Measurements from ENCODE around the gene ASPHD2.
"Not testable (repeated sequence)": the region's sequence is repeated elsewhere in the genome, so short reads cannot be mapped to it uniquely, and the experiment has no call there.

The ASPHD2 gene

GRCh38 chr22:26437694-26438392 lies 8.8 kb downstream of the ASPHD2 start:
- DNase-seq (ENCODE audit: low read depth in 2 of 2), result no peak
- H3K4me3 ChIP-seq (replicated peaks in 1 of 2; ENCODE audit: low read depth in 2 of 2, low read length in 2 of 2), result no peak overlapping the region
- no peak for TF ChIP-seq CTCF (IDR thresholded peaks at IDR 0.05; ENCODE audit: low read depth, low read length)

- not testable (repeated sequence) for H3K4me3 ChIP-seq (replicated peaks in 1 of 2; ENCODE audit: low read depth in 2 of 2, low read length in 2 of 2); DNase-seq (ENCODE audit: low read depth in 2 of 2)
Measured at GRCh38 chr22:26438776-26439175, 9.7 kb downstream of the ASPHD2 start.

GRCh38 chr22:26439559-26439958 lies 10.5 kb downstream of the ASPHD2 start:
- no peak for DNase-seq (ENCODE audit: low read depth in 2 of 2)
- no peak for TF ChIP-seq CTCF (IDR thresholded peaks at IDR 0.05; ENCODE audit: low read depth, low read length)
- no peak overlapping the region for H3K4me3 ChIP-seq (replicated peaks in 1 of 2; ENCODE audit: low read depth in 2 of 2, low read length in 2 of 2)

- DNase-seq (ENCODE audit: low read depth in 2 of 2), result peak in 1 of 2 donors; percentile 13
- no peak for TF ChIP-seq CTCF (IDR thresholded peaks at IDR 0.05; ENCODE audit: low read depth, low read length)
- H3K4me3 ChIP-seq (replicated peaks in 1 of 2; ENCODE audit: low read depth in 2 of 2, low read length in 2 of 2), result no peak overlapping the region
Measured at GRCh38 chr22:26442086-26442756, 13.2 kb downstream of the ASPHD2 start.

- DNase-seq (ENCODE audit: low read depth in 2 of 2), result no peak
- H3K4me3 ChIP-seq (replicated peaks in 1 of 2; ENCODE audit: low read depth in 2 of 2, low read length in 2 of 2), result no peak overlapping the region
- no peak for TF ChIP-seq CTCF (IDR thresholded peaks at IDR 0.05; ENCODE audit: low read depth, low read length)
Measured at GRCh38 chr22:26443901-26444690, 15.0 kb downstream of the ASPHD2 start.

GRCh38 chr22:26444777-26445176 lies 15.7 kb downstream of the ASPHD2 start:
- no peak overlapping the region for H3K4me3 ChIP-seq (replicated peaks in 1 of 2; ENCODE audit: low read depth in 2 of 2, low read length in 2 of 2)
- TF ChIP-seq CTCF (IDR thresholded peaks at IDR 0.05; ENCODE audit: low read depth, low read length), result no peak
- no peak for DNase-seq (ENCODE audit: low read depth in 2 of 2)
